ENCODE measurements around the gene GAGE12J. TPM values are rescaled to one million over a fixed set of nuclear protein-coding genes. Genes with fewer than 3 reads are reported as not detected.
A peak's percentile ranks its signal among the peaks of the same experiment; 100 is the strongest.
"Not testable (repeated sequence)": the region's sequence is repeated elsewhere in the genome, so short reads cannot be mapped to it uniquely, and the experiment has no call there.

GAGE12J gene
- total RNA-seq = not detected in 2 replicates

- not testable (repeated sequence) for DNase-seq (ENCODE audit: low read depth, low spot score)
Observed at GRCh38 chrX:49321737-49322136, at the start of gene GAGE12J. Gene GAGE12J, plus strand, starts transcription at chrX:49322037. Its CDS starts 1,157 bp downstream, at chrX:49323194.

DNA sequence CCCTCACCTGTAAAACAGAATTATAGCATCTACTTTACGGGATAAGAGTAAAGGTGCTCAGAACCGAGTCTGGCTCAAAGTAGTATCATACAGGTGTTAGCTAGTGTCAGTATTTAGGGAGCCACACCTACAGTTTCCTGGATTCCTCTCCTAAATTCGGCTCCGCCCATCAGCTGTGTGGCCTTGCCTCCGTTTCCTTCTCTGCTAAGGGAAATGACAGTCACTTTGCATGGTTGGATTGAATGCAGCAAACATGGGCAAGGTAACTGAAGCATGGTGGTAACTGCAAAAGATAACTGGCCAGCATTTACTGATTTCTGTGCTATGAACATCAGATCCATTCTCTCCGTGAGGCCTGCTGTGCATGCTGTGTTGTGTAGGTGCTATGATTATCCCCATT is 49.4 kb upstream of the GAGE12J start:
- DNase-seq (ENCODE audit: low read depth, low spot score) = no peak

DNA sequence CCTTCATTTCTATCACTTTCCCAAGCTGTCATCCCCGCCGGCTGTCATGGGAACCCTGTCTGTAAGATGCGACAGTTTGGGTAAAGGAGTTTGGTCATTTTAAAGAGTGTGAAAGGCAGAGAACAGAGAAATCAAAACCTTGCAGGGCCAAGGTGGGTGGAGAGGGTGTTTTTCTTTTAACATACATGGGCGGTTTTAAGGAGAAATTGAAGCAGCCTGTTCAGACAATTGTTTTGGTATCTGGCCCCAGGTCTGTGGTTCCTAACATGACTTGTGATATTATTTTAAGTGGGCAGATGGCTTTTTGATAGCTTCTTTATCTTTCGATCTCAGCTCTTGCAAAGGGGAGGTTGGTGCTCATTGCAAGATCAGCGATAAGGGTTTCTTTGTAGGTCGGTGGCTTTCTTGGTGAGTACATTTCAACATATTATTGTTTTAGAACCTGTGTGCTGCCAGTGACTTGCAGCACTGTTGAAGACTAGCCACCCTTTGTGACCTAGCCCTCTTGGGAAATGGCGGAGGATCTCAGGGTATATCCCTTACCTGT is 48.6 kb upstream of the GAGE12J start:
- DNase-seq (ENCODE audit: low read depth, low spot score) = no peak

GRCh38 chrX:49276207-49276606 is 45.6 kb upstream of the GAGE12J start:
- DNase-seq (ENCODE audit: low read depth, low spot score) = no peak

GRCh38 chrX:49276671-49277534 is 44.9 kb upstream of the GAGE12J start:
- no peak for DNase-seq (ENCODE audit: low read depth, low spot score)

DNA sequence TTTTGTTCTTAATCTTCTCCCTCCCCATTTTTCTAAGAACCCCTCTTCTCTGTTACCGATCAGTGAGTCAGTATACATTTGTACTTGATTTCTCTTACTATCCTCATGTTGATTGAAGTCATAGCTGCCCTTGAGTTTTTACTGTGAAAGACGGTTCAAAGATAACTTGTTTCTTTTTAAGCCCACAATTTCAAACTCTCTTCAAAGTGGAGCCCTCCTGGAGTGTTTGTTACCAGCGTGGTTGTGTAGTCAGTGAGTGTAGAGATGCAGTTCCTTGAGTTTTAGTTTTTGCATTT is 44.4 kb upstream of the GAGE12J start:
- no peak for DNase-seq (ENCODE audit: low read depth, low spot score)

DNA sequence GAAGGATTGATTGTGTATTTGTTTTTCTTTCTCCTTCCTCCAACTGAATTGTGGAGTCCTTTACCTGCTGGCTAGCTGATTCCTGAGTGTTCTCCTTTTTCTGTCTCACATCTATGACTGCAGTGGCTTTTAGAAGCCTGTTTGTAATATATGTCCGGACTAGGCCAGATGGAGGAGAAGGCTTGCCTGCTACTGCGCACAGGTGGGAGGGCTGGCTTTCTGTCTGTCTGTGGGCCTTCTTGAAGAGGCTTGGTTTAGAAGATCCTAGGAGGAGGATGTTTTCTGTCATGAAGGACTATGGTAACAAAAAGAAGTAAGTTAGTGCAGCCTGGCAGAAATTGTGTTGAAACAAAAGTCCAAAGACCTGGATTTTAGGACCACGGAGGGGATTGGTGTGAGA is 43.8 kb upstream of the GAGE12J start:
- no peak for DNase-seq (ENCODE audit: low read depth, low spot score)

- DNase-seq (ENCODE audit: low read depth, low spot score) = no peak
Observed at GRCh38 chrX:49282647-49283011, 39.2 kb upstream of the GAGE12J start.

DNA sequence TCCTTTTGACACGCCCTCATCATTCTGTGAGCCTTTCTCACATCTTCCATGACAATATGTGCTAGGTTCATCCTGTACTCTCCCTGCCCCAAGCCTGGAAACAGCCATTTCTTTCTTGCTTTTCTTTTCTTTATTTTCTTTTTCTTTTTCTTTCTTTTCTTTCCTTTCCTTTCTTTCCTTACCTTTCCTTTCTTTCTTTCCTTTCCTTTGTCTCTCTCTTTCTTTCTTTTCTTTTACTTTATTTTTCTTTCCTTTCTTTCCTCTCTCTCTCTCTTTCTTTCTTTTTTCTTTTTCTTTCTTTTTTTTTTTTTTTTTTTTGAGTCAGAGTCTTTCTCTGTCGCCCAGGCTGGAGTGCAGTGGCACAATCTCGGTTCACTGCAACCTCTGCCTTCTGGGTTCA is 37.6 kb upstream of the GAGE12J start:
- no peak for DNase-seq (ENCODE audit: low read depth, low spot score)

DNA sequence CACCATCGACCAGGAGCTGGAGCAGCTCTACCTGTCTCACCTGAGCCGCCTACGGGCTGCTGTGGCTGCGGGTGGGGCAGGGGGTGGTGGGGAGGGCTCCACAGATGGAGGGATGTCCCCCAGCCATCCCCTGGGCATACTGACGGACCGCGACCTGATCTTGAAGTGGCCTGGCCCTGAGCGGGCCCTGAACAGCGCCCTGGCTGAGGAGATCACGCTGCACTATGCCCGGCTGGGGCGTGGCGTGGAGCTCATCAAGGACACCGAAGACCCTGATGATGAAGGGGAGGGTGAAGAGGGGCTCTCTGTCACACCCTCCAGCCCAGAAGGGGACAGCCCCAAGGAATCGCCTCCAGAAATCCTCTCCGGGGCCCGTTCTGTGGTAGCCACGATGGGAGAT is 35.7 kb upstream of the GAGE12J start:
- no peak for DNase-seq (ENCODE audit: low read depth, low spot score)

DNA sequence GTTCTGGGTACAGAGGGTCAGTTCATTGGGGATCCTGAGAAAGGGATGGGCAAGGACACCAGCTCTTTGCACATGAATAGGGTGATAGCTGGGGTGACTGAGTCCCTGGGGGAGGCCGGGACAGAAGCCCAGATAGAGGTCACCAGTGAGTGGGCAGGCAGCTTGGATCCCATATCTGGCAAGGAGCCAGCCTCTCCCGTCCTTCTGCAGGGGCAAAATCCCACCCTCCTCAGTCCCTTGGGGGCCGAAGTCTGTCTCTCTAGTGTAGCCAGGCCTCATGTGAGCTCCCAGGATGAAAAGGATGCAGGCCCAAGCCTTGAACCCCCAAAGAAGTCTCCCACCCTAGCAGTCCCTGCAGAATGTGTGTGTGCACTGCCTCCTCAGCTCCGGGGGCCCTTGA is 35.3 kb upstream of the GAGE12J start:
- DNase-seq (ENCODE audit: low read depth, low spot score) = no peak

- no peak for DNase-seq (ENCODE audit: low read depth, low spot score)
Observed at GRCh38 chrX:49287665-49288064, 34.2 kb upstream of the GAGE12J start.

DNA sequence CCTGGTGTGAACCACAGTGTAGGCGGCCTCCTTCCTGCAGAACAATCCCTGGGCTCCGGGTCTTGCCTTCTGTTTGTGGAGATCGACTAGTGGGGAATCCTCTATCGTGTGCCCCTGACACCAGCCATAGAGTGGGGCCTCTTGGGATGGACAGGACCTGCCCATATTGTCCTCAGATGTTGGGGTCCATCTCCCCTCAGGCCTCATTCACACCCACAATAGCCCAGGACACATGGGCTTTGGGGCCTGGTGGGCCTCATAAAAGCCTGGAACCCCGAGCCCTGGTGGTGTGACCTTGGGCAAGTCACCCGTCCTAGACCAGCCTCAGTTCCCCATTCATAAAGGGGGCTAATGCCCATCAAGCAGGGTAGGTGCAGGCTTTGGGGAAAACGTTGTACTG is 31.6 kb upstream of the GAGE12J start:
- DNase-seq (ENCODE audit: low read depth, low spot score) = no peak

GRCh38 chrX:49291615-49292337 is 30.1 kb upstream of the GAGE12J start:
- peak; percentile 4 for DNase-seq (ENCODE audit: low read depth, low spot score)

DNA sequence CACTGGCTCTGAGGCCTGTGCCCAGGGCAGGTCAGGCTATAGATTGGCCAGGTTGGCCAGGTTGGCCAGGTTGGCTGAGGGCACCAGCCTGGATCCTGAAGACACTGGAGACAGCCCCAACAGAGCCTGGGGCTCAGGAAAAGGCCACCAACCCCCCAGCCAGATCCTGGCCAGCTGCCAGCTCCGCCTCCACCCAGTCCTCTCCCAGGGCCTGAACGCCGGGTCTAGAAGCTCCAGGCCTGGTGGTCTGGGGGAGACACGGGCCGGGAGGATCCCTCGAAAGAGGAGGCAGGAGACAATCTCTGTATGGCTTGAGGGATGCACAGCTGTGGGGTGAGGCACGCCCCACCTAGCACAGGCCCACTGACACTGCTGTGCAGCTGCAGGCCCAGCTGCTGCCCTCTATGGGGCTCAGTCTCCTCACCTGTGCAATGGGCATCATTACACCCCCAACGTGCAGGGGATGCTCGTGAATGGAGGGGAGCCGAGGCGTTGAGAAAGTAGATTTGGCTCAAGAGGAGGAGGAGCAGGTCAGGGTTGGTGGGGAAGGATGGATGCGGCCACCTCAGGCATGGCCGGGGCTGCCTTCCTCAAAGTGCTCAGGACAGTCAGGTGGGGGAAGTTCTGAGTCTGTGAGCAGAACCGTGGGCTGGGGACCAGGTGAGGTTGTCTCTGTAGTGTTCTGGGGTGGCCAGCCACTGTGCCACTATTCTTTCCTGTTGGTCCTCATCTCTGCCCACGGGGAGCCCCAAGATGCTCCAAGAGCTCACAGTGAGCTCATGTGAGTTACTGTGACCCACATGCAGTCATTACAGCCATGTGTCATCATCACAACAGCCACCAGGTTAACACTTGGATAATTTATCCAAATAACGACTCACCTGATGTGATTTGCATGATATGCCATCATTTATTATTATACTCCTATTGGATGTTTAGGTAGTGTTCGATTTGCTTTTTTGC is 29.2 kb upstream of the GAGE12J start:
- no peak for DNase-seq (ENCODE audit: low read depth, low spot score)

- not testable (repeated sequence) for DNase-seq (ENCODE audit: low read depth, low spot score)
Observed at GRCh38 chrX:49299293-49299692, 22.5 kb upstream of the GAGE12J start.

DNA sequence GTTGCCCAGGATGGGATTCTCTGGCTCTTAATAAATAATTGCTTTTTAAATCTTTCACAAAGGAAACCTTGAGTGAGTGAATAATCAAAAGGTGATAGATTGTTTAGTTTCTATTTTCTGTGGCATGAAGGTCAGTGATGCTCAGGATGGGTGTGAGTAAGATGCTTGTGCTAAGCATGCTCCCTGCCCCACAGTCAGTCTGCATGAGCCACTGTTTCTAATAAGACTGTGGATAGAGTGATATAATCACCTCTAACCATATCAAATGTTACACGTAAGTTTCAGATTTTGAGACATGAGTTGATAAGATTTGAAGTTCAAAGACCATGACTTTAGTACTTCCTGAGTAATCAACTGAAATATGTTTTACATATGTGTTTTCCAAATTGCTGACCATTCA is 21.1 kb upstream of the GAGE12J start:
- DNase-seq (ENCODE audit: low read depth, low spot score) = no peak

GRCh38 chrX:49303346-49303745 is 18.5 kb upstream of the GAGE12J start, which contains the start of gene GAGE10:
Gene GAGE10, plus strand, starts transcription at chrX:49303646. Its CDS starts 1,214 bp downstream, at chrX:49304860.
- DNase-seq (ENCODE audit: low read depth, low spot score) = no peak

DNA sequence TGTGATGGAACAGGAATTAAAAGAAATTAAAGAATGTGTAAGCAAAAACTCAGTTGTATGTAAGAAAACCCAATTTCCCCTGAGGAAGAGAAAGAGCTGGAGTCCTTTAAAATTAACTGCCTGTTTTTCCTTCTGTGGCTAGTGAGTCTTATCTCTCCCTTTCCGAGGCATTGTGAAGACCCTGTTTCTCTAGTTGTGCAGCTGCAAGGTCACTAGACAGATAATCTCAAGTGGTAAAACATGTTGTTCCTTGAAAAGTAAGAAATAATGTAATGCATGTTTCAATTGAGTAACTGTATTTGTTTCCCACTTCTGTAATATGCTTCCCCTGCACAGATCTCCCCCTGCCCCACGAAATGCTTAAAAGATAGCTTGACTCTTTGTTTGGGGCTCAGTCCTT is 14.1 kb upstream of the GAGE12J start:
- DNase-seq (ENCODE audit: low read depth, low spot score) = not testable (repeated sequence)

GRCh38 chrX:49308604-49309269 is 13.1 kb upstream of the GAGE12J start:
- DNase-seq (ENCODE audit: low read depth, low spot score) = no peak

Measured in pulmonary artery endothelial cell (primary cell).